NOMO-1 (cell line): ENCODE results near the gene HOXC4.

Source experiments
- DNase-seq, 2 experiments: peaks; one replicate each; lab custom pipeline; 2025; ENCODE audit not compliant: unreplicated experiment in 2 of 2; lab: John Stamatoyannopoulos, UW

HOXC4 gene

GRCh38 chr12:54015018-54015931 lies 38.4 kb upstream of the HOXC4 start:
- no peak for DNase-seq

DNA sequence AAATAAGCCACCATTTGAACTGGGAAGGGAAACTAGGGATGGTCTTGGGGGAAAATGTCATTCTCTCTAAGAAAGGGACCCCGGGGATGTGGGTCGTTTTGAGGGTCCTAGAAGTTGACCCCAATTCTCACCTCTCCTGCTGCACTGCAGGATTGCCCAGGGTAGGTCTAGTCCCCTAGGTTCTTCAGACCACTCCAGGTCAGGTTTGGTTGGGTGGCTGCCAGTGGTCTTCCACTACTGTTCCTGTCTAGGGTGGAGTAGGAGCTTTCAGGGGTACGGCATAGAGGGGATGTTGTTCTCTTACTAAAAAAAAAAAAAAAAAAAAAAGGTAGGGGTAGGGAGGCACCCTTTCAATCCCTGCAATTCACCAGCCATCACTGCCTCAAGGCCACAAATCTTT lies 37.6 kb upstream of the HOXC4 start:
- no peak for DNase-seq

- no peak for DNase-seq
Measured at GRCh38 chr12:54016478-54016964, 37.1 kb upstream of the HOXC4 start.

DNA sequence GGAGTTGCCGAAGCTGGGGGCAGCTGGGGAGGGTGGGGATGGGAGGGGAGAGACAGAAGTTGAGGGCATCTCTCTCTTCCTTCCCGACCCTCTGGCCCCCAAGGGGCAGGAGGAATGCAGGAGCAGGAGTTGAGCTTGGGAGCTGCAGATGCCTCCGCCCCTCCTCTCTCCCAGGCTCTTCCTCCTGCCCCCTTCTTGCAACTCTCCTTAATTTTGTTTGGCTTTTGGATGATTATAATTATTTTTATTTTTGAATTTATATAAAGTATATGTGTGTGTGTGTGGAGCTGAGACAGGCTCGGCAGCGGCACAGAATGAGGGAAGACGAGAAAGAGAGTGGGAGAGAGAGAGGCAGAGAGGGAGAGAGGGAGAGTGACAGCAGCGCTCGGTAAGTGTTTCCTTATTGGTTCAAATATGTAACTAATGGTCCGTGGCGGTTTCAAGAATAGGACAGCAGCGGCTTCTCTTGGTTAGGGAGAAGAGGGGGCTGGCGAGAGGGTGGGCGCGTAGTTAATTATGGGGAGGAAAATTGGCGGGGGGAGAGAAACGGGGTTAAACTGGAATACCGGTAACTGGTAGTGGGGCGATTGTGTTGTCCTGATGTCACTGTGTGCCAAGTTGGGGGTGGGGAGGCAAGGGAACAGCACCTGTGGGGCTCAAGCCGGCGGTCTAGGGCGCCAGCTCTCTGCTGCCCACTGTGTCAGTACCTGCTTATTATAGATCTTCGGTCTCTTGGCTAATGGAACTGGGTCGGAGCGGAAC lies 36.4 kb upstream of the HOXC4 start:
- peak in 1 of 2 experiments; percentile 68 for DNase-seq

GRCh38 chr12:54017878-54018467 lies 35.7 kb upstream of the HOXC4 start:
- peak; percentile 78 to 91 for DNase-seq

DNA sequence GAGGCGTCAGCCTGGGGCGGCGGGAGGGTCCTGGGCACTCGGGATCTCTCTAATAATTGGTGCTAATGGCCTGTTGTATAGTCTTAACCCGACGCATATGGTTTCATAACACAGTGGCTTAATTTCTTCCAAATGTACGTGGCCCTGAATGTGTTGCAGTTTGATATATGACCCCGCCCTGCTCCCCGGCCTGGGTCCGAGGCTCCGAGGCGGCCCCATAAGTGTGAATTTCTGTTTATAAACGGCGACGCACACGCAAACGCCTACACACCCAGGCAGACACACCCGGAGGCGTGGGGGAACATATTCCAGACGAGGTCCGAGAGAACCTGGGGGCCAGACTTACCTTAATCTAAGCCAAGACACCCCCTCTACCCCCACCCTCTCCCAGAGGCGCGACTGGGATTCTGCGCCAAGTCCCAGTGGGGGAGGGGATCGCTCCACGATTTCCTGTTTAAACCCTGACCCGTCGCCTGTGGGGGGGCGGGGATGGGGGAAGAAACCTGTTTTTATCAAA lies 35.1 kb upstream of the HOXC4 start:
- no peak for DNase-seq

GRCh38 chr12:54019091-54019811 lies 34.4 kb upstream of the HOXC4 start:
- DNase-seq: no peak

DNA sequence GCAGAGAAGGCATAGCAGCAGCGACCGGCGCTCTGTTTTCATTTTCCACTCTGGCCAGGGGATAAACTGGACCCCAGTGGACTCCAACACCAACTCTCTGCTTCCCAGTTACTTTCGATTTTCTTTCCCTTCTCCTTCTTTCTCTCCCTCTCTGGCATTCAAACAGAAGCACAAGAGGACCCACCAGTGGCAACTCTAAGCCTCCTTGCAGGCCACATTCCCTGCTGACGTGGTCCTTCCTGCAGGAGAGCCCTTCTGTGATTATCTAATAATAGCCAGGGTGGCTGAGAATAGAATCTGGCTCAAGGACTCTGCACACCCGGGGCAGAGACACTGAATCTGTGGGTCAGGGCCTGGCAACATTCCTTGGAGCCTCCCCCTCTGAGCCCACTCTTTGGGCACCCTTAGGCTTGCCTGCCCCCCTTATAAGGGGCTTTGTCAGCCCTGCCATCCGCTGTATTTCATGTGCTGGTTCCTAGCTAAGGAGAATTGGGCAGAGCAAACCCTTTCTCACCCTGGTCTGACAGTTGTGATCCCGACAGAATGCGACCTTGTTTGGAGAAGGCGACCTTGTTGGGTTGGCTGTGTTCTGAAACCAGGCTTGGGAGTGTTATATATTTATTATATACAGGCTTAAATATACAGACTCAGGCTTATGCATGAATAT lies 33.6 kb upstream of the HOXC4 start:
- no peak for DNase-seq

DNA sequence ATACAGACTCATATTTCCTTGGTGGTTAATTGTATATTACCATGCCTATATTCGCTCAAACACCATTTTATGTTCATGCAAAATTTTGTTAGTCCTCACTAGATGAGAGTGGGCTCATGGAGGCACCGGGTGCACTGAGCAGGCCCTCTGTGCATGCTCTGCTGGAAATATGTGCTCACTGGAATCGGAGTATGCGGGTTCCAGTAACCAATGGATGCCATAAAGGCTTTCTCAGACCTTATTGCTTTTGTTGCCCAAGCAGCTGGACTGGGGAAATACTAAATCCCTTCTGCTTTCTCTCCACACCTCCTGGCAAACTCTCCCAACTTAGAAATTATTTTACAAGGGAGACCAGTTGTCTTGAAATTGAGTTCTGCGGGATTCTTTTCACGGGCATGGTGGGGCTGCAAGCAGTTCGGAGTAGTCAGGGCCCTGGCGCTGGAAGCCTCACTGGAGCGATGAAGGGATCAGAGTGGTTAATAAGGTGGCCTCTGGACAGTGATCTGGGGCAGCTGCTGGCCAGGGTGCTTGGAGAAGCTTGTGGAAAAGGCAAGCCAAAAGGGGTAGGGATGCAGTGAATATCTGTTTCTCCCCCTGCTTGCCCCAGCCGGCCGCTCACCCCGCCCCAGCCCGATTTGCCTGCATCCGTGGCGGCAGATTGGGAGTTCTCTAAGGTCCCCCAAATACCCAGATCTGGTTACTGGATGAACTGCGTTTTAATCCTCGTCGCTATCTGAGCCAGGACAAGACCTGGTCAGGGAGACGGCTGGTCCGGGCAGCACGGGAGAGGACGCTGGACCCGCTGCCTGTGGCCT lies 32.8 kb upstream of the HOXC4 start:
- no peak for DNase-seq

DNA sequence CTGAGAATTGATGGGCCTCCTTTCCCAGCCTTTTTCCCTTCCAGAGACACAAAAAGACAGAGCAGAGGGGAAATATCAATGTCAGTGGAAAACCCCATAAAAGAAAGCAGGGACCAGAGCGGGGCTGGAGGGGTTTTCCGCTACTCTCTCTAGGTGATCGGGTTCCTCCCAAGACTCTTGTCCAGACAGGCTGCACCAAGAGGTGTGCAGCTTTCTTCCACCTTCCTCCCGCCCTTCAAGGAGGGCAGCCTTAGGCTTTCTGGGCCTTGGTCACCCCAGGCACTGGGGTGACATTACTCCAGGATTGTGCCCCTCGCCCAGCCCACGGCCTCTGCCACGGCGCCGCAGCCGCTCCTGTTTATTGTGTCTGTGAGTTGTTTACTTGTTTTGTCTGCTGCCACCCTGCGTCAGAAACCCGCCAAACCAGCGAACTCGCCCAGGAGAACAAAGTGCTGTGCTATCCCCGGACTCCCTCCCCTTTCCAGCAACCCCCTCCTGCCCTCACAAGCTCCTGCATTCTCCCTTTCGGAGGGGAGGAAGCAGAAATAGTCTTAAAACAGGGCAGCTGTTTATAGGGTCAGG lies 32.1 kb upstream of the HOXC4 start:
- DNase-seq: no peak

GRCh38 chr12:54022960-54023884 lies 30.4 kb upstream of the HOXC4 start:
- DNase-seq: peak in 1 of 2 experiments; percentile 28

- DNase-seq: no peak
Measured at GRCh38 chr12:54024127-54024526, 29.5 kb upstream of the HOXC4 start.

DNA sequence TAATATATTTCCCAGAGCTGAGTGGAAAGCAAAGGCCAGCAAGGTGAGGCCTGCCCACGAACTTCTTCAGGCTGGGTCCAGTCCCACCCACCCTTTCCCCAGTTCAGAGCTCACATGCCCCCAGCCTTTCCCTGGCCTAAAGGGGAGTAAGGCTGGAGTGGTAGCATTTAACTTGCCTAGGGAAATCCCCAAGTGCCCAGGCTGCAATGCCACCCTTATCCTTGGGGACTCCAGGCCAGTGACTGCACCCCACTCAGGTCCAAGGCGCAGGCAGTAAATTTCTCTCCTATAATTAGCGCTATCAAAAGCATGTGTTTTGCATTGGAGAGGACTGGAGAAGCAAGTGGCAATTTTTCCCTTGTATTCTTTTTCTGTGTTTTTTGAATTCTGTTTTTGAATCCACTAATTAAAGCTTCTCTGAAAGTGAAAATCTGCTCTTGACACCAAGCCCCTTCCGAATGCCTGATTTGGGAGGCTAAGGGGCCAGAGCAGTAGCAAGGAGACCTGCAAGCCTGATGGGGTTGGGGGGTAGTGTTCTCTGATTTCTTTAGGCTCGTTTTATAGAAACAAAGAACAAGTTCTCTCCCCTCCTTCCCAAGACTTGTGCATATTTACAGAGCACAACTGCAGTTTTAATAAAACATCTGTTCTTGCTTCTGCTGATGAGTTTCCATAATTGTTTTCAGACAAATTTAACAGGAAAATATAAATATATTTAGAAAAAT lies 28.9 kb upstream of the HOXC4 start:
- DNase-seq: no peak

DNA sequence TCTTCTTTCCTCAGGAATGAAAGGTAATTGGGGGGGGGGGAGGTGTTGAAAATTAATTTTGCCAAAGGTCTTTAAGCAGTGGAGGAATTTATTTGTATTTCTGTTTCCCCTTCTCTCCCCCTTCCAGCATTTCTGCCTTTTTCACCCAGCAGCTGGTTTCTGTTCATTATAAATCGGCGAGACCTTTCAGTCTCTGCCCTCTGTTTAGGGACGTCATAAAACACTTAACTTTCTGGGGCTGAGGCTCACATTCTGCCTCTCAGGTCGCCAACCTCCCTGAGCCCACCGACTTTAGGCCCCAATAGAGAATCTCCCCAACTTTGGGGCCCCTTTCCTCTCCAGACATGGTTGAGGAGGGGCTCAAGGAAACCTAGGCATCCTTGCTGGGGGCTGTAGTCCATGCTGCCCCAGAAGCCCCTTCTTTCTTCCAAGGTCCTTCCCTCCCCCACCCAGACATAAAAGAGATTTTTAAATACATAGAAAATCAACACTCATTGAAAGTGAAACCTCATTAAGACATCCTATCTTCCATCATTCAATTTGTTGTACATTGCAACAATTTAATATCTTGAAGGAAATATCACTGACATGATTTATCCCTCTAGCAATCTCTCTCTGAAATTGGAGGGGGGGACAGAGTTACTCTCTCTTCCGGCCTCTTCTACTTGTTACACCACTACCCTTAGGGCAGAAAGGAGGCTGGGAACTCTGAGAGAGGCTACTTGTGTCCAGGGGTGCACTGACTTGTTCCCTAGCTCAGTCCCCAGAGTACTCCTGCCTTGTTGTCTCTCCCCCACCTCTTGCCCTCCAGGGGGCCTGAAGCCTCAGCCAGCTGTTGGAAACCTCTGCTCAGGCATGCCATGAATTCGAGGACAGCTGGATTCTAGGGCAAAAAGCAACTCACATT lies 27.9 kb upstream of the HOXC4 start:
- no peak for DNase-seq

DNA sequence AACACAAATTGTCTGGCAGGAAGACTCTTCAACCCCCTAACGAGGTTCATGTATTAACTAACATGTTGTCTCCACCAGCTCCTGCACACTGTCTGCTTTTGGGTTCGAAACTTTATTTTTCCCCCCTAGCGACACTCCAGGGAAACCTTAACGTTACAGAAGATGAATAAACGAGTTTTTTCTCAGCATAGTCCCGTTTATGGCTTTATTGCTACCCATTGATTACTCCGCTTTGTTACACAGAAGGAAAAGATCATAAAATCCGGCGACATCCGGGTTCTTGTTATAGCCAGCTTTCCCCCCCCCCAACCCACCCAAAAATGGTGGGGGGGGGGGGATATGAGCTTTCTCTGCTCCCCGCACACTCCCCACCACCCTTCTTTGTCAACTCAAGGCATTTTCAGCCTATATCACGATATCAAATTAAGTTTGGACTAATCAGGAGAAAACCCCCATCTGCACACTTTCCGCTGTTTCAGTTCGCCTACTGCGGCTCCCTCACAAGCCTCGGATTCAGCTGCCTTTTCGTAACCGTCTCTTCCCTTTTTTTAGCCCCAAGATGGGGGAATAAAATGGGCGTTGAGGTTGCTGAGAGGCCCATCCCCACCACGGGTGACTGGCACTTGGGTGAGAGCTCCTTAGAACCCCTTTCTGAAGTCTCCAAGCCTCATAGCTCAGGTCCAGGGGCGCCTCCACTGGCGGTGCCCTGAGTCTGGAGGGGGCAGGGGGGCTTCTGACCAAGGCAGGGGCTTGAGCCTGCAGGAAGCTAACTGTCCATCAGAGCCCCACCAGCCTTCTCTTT lies 26.8 kb upstream of the HOXC4 start:
- DNase-seq: peak; percentile 65 to 67
